ENCODE measurements around the gene TMEM203. TPM values are rescaled to one million over a fixed set of nuclear protein-coding genes. Genes with fewer than 3 reads are reported as not detected.

TMEM203 gene
- total and polyA plus RNA-seq, 10 of the 15 experiments (the other 5 are each of a cell fraction or from before 2014, with no cell fraction given) = 7.2 to 68.1 (median 33.8) TPM

DNA sequence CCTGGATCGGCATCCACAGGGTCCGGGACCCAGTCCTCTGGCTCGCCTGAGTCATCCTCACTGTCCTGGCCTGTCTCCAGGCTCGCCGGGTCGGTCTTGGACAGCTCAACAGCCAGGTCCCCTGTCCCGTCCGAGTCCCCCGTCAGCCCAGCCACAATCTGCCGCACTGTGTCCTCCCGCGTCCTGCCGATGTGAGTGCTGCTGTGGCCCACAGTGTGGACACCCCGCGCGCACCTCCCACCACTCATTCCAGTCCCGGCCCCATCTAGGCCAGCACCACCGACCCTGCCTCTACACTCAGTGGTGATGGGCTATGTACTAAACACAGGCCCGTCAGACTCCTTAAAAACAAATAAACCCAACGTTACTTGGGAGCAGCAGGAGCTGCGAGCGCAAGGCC lies 23.8 kb downstream of the TMEM203 start:
- RAD21 ChIA-PET (ENCODE audit: unreplicated experiment) = no interaction called here
- no peaks in the 10 kb centered on the region for H4K20me1 ChIP-seq (ENCODE audit: control insufficient read depth, insufficient read depth)
- H3K4me3 ChIP-seq = no peak overlapping the region
- H3K9ac ChIP-seq (ENCODE audit: control insufficient read depth, insufficient read depth, low read length) = no peak overlapping the region
- H3K36me3 ChIP-seq (ENCODE audit: control insufficient read depth in 2 of 2, insufficient read depth in 2 of 2, low read length in 1 of 2) = peaks cover 7 to 28% of the 10 kb centered on the region in 2 experiments
- no peaks in the 10 kb centered on the region for H3K27me3 ChIP-seq (replicated peaks in 1 of 2; ENCODE audit: control insufficient read depth in 2 of 2, insufficient read depth in 2 of 2, low read length in 1 of 2)
- peaks cover 4% of the 10 kb centered on the region; the same call in 1 of the 2 replicates for H3K4me1 ChIP-seq (ENCODE audit: control insufficient read depth, insufficient read depth, low read length)
- CTCF ChIA-PET = no interaction called here
- no TSS peak for BruUV-seq (replicated peaks)
- POLR2A ChIA-PET = interaction anchor here (0.6 kb wide), 1 partner anchor 88 kb away, joined by 3 read pairs; no protein-coding TSS in a partner anchor
- FAIRE-seq (no peak), DNase-seq (ENCODE audit: low read depth, low spot score) (no peak), ATAC-seq (no peak)
- SMC1A ChIA-PET (ENCODE audit: uncharacterized antibody, unreplicated experiment) = no interaction called here
- TF ChIP-seq HSF1 (IDR thresholded peaks at IDR 0.05; ENCODE audit: low read depth, low read length) (no peak), SMC3 (IDR thresholded peaks at IDR 0.05; ENCODE audit: borderline replicate concordance, low read length) (no peak), IRF5 (IDR thresholded peaks at IDR 0.05; ENCODE audit: borderline replicate concordance) (no peak), ATF2 (IDR thresholded peaks at IDR 0.05; ENCODE audit: low read length) (no peak), CBX5 (IDR thresholded peaks at IDR 0.05; ENCODE audit: low read depth) (no peak), RAD21 (IDR thresholded peaks at IDR 0.05; ENCODE audit: insufficient read depth, low read depth, low read length) (no peak), PAX8 (IDR thresholded peaks at IDR 0.05) (no peak), KAT2A (conservative IDR thresholded peaks at IDR 0.05; ENCODE audit: control insufficient read depth, low read depth, low read length) (no peak)
- TF ChIP-seq, protein P1, sequence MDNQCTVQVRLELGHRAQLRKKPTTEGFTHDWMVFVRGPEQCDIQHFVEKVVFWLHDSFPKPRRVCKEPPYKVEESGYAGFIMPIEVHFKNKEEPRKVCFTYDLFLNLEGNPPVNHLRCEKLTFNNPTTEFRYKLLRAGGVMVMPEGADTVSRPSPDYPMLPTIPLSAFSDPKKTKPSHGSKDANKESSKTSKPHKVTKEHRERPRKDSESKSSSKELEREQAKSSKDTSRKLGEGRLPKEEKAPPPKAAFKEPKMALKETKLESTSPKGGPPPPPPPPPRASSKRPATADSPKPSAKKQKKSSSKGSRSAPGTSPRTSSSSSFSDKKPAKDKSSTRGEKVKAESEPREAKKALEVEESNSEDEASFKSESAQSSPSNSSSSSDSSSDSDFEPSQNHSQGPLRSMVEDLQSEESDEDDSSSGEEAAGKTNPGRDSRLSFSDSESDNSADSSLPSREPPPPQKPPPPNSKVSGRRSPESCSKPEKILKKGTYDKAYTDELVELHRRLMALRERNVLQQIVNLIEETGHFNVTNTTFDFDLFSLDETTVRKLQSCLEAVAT (IDR thresholded peaks at IDR 0.05) = no peak
- peaks cover 4% of the 10 kb centered on the region for H3K79me2 ChIP-seq (ENCODE audit: control insufficient read depth, insufficient read depth, low read length)
- no peak overlapping the region for H3K27ac ChIP-seq (ENCODE audit: control insufficient read depth, insufficient read depth)
- in situ Hi-C loops (cut with MboI) = no loop called here
- intact Hi-C loops (cut with micrococcal nuclease; ENCODE audit: unreplicated experiment) = no loop called here
- H3K9me3 ChIP-seq (replicated peaks; ENCODE audit: control insufficient read depth, insufficient read depth, low read length) = no peaks in the 10 kb centered on the region
- WGBS (ENCODE audit: insufficient coverage, insufficient replicate concordance, low lambda C conversion rate, missing lambda C conversion rate) = 93% methylated on average over 20 of the region's 22 CpGs
- H3K4me2 ChIP-seq (ENCODE audit: control insufficient read depth, insufficient read depth) = no peak overlapping the region
- no peak overlapping the region for H2AFZ ChIP-seq (ENCODE audit: control insufficient read depth, low read depth, low read length)

All from GM12878 (cell line).